K562 (cell line): ENCODE results near the gene LRIF1. TPM values are rescaled to one million over a fixed set of nuclear protein-coding genes. Genes with fewer than 3 reads are reported as not detected.

Experiments
- AFF4 ChIP-seq: sonication (generic); formaldehyde crosslinking; IDR thresholded peaks from 2 replicates; pipeline ENCODE4 v1.8.0; 2023; ENCODE audit warnings: mild to moderate bottlenecking, missing genetic modification reagents
- CBFA2T2 ChIP-seq: fragments of 450-650 bp; conservative IDR thresholded peaks from 2 replicates; pipeline ENCODE4 v1.6.1; 2017; ENCODE audit warnings: mild to moderate bottlenecking
- KLF13 ChIP-seq: fragments of 450-650 bp; IDR thresholded peaks from 2 replicates; pipeline ENCODE4 v1.6.1; 2016; ENCODE audit warnings: missing genetic modification characterization, low read depth, mild to moderate bottlenecking, missing compliant biosample characterization, moderate library complexity, borderline replicate concordance
- L3MBTL2 ChIP-seq: fragments of 450-650 bp; IDR thresholded peaks from 2 replicates; pipeline ENCODE4 v1.6.1; 2016; ENCODE audit warnings: mild to moderate bottlenecking, moderate library complexity
- MCM2 ChIP-seq: fragments of 450-650 bp; IDR thresholded peaks from 2 replicates; pipeline ENCODE4 v1.6.1; 2017; ENCODE audit warnings: low read depth, mild to moderate bottlenecking
- NONO ChIP-seq, 2 experiments: fragments of 200-400 bp in 1 of 2; fragments of 450-650 bp in 1 of 2; formaldehyde crosslinking in 1 of 2; IDR thresholded peaks; 2 replicates each; pipeline ENCODE4 v1.6.1; 2017; ENCODE audit warnings: low read depth in 2 of 2, mild to moderate bottlenecking in 2 of 2, moderate library complexity in 2 of 2, low read length in 1 of 2
- RCOR1 ChIP-seq, 2 experiments: IDR thresholded peaks; 2 replicates each; pipeline ENCODE4 v1.6.1; 2012; ENCODE audit warnings: low read depth in 2 of 2, low read length in 2 of 2, borderline replicate concordance in 1 of 2, improper control_type of control experiment in 1 of 2
- ZFP1 ChIP-seq: fragments of 450-650 bp; formaldehyde crosslinking; IDR thresholded peaks from 2 replicates; pipeline ENCODE4 v1.4.0; 2020; ENCODE audit warnings: mild to moderate bottlenecking, mixed read lengths
- polyA plus RNA-seq, 8 experiments: library from polyadenylated mRNA; depleted of rRNA in 4 of 8; stranded (reverse) in 5 of 8; unstranded in 3 of 8; fragments of >200 nt; fragmentation: Nextera tagmentation in 2 of 8; fragmentation: Illumina TruSeq in 1 of 8; extraction: Ambion mirVana in 2 of 8; extraction: Trizol in 1 of 8; gene quantifications; 2 replicates each; pipeline versions ENCODE4 v1.2.1 to v1.2.3, GENCODE V29; 2011 to 2014; ENCODE audit warnings: inconsistent platforms in 1 of 8, missing spikeins in 1 of 8
- total RNA-seq, 7 experiments: library from RNA; depleted of rRNA in 6 of 7; stranded (reverse); fragments of >200 nt in 6 of 7; fragmentation: Illumina TruSeq in 2 of 7; extraction: Trizol in 2 of 7; gene quantifications; 2 replicates each; pipeline versions ENCODE4 v1.2.1 to v1.2.3, GENCODE V29; 2011 to 2021; ENCODE audit warnings: low replicate concordance in 1 of 7
- TF ChIP-seq, protein P1 (sequence below): fragments of 450-650 bp; IDR thresholded peaks from 2 replicates; pipeline ENCODE4 v1.6.1; 2016; ENCODE audit warnings: low read depth
- TF ChIP-seq, protein P2 (sequence below): sonication (generic); formaldehyde crosslinking; IDR thresholded peaks from 2 replicates; pipeline ENCODE4 v1.8.1; 2023; ENCODE audit warnings: mild to moderate bottlenecking, missing genetic modification reagents, moderate library complexity
- TF ChIP-seq, protein P3 (sequence below): fragments of 450-650 bp; IDR thresholded peaks from 2 replicates; pipeline ENCODE4 v1.6.1; 2018; ENCODE audit warnings: mild to moderate bottlenecking, low read depth; ENCODE audit not compliant: partially characterized antibody

The LRIF1 gene
- total and polyA plus RNA-seq, 9 of the 15 experiments (the other 6 are each of a cell fraction or from before 2014, with no cell fraction given), result 35.6 to 88.8 (median 74.1) TPM

- TF ChIP-seq NONO (IDR thresholded peaks at IDR 0.05; ENCODE audit: low read depth in 2 of 2, low read length in 1 of 2), result peak in 1 of 2 experiments; percentile 45; a peak in 1 of 4 replicates
- peak in 1 of 2 experiments; percentile 16; a peak in 1 of 4 replicates for TF ChIP-seq RCOR1 (IDR thresholded peaks at IDR 0.05; ENCODE audit: borderline replicate concordance in 1 of 2, low read depth in 2 of 2, low read length in 2 of 2)
- TF ChIP-seq CBFA2T2, result no peak
- 0 out of 2 replicates have a peak, but pooled peaks have one; percentile 49 for TF ChIP-seq ZFP1 (CRISPR knock-in tag)
- peak; percentile 44 for TF ChIP-seq KLF13 (tag)
- peak; percentile 95 for TF ChIP-seq AFF4 (CRISPR knock-in tag)
- TF ChIP-seq MCM2, result no peak
- TF ChIP-seq, protein P1, sequence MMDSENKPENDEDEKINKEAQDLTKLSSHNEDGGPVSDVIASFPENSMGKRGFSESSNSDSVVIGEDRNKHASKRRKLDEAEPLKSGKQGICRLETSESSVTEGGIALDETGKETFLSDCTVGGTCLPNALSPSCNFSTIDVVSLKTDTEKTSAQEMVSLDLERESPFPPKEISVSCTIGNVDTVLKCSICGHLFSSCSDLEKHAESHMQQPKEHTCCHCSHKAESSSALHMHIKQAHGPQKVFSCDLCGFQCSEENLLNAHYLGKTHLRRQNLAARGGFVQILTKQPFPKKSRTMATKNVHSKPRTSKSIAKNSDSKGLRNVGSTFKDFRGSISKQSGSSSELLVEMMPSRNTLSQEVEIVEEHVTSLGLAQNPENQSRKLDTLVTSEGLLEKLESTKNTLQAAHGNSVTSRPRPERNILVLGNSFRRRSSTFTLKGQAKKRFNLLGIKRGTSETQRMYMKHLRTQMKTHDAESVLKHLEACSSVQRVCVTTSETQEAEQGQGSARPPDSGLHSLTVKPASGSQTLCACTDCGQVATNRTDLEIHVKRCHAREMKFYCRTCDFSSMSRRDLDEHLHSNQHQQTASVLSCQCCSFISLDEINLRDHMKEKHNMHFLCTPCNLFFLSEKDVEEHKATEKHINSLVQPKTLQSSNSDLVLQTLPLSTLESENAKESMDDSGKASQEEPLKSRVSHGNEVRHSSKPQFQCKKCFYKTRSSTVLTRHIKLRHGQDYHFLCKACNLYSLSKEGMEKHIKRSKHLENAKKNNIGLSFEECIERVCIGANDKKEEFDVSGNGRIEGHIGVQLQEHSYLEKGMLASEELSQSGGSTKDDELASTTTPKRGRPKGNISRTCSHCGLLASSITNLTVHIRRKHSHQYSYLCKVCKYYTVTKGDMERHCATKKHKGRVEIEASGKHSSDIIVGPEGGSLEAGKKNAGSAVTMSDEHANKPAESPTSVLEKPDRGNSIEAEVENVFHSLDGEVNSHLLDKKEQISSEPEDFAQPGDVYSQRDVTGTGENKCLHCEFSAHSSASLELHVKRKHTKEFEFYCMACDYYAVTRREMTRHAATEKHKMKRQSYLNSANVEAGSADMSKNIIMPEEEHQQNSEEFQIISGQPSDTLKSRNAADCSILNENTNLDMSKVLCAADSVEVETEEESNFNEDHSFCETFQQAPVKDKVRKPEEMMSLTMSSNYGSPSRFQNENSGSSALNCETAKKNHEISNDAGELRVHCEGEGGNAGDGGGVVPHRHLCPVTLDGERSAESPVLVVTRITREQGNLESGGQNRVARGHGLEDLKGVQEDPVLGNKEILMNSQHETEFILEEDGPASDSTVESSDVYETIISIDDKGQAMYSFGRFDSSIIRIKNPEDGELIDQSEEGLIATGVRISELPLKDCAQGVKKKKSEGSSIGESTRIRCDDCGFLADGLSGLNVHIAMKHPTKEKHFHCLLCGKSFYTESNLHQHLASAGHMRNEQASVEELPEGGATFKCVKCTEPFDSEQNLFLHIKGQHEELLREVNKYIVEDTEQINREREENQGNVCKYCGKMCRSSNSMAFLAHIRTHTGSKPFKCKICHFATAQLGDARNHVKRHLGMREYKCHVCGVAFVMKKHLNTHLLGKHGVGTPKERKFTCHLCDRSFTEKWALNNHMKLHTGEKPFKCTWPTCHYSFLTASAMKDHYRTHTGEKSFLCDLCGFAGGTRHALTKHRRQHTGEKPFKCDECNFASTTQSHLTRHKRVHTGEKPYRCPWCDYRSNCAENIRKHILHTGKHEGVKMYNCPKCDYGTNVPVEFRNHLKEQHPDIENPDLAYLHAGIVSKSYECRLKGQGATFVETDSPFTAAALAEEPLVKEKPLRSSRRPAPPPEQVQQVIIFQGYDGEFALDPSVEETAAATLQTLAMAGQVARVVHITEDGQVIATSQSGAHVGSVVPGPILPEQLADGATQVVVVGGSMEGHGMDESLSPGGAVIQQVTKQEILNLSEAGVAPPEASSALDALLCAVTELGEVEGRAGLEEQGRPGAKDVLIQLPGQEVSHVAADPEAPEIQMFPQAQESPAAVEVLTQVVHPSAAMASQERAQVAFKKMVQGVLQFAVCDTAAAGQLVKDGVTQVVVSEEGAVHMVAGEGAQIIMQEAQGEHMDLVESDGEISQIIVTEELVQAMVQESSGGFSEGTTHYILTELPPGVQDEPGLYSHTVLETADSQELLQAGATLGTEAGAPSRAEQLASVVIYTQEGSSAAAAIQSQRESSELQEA, result no peak
- TF ChIP-seq L3MBTL2, result no peak
- TF ChIP-seq, protein P2, sequence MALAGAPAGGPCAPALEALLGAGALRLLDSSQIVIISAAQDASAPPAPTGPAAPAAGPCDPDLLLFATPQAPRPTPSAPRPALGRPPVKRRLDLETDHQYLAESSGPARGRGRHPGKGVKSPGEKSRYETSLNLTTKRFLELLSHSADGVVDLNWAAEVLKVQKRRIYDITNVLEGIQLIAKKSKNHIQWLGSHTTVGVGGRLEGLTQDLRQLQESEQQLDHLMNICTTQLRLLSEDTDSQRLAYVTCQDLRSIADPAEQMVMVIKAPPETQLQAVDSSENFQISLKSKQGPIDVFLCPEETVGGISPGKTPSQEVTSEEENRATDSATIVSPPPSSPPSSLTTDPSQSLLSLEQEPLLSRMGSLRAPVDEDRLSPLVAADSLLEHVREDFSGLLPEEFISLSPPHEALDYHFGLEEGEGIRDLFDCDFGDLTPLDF (CRISPR knock-in tag), result peak; percentile 46; the same call in 1 of the 2 replicates
- TF ChIP-seq, protein P3, sequence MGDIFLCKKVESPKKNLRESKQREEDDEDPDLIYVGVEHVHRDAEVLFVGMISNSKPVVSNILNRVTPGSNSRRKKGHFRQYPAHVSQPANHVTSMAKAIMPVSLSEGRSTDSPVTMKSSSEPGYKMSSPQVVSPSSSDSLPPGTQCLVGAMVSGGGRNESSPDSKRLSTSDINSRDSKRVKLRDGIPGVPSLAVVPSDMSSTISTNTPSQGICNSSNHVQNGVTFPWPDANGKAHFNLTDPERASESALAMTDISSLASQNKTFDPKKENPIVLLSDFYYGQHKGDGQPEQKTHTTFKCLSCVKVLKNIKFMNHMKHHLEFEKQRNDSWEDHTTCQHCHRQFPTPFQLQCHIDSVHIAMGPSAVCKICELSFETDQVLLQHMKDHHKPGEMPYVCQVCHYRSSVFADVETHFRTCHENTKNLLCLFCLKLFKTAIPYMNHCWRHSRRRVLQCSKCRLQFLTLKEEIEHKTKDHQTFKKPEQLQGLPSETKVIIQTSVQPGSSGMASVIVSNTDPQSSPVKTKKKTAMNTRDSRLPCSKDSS, result no peak
Observed at GRCh38 chr1:110963691-110964454, at the start of gene LRIF1 (continued).
